Ishikawa (cell line): ENCODE data around the gene EZR.

Experiments used
- CREB1 ChIP-seq: IDR thresholded peaks from 2 replicates; pipeline ENCODE4 v1.6.1; 2012; ENCODE audit warnings: low read depth
- RAD21 ChIP-seq: IDR thresholded peaks from 2 replicates; pipeline ENCODE4 v1.6.1; 2012; ENCODE audit warnings: low read depth
- REST ChIP-seq: IDR thresholded peaks from 2 replicates; pipeline ENCODE4 v1.6.1; 2012; ENCODE audit warnings: low read depth, mild to moderate bottlenecking
- TEAD4 ChIP-seq: IDR thresholded peaks from 2 replicates; pipeline ENCODE4 v1.6.1; 2012

DNA sequence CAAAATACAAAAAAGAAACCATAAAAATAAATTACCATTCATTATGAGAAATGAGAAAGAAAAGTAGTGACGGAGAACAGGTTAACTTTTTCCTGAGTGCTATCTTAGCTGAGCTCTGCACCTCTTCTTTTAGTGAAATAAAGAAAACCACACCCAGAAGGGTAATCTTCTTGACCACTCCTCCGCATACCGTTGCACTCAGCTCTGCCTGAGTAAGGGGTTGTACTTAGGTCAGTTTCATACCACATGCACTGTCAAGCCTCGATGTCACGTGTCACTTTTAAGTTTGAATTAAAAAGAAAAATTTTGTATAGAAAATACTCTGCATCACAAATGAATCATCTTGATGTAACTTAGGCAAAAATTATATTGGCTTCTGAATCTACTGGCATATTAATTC is 2.8 kb downstream of the EZR start:
- TF ChIP-seq RAD21 (no peak), TEAD4 (no peak), REST (no peak), CREB1 (no peak)
